ENCODE results near the gene PJA2.
"Not testable (repeated sequence)": the region's sequence is repeated elsewhere in the genome, so short reads cannot be mapped to it uniquely, and the experiment has no call there.

The PJA2 gene

DNA sequence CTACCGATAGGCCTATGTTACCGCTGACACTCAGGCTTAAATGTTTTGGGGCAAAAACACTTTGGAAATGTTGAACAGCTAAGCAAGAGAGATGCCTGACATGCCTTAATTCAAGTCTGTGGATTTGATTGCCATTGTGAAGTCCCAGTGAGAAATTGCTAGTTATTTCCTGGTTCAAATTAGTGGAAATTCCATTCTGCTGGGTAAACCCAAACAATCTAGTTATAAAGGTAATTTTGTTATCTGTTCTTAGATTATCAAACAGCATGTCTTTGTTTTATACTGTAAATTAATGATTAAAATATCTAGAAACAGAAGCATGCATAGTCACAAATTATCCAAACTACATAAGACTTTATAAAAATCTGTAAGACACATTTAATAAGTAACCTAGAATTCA is 96.6 kb downstream of the PJA2 start:
- FAIRE-seq (no peak), DNase-seq (ENCODE audit: insufficient read length, low spot score) (no peak)

GRCh38 chr5:109312695-109313094 is 97.1 kb downstream of the PJA2 start:
- FAIRE-seq (no peak), DNase-seq (ENCODE audit: insufficient read length, low spot score) (no peak)

DNA sequence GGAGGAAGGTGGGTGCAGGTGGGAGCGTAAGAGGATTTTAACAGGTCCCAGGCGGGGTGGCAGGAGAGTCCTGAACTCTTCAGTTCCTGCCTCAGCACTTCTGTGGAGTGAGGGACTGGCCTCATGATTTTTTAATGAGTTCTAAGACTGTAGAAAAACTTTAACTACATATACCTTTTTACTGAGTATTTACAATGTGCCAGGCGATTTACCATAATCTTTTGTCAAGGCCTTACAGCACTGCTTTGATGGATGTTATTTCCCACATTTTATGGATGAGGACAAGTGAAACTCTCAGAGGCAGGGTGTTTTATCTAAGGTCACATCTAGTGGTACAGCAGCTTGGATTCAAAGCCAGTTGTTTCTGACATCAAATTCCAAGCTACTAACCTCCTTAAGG is 99.5 kb downstream of the PJA2 start:
- DNase-seq (ENCODE audit: insufficient read length, low spot score) (no peak), FAIRE-seq (no peak)

GRCh38 chr5:109309326-109310063 is 100.3 kb downstream of the PJA2 start:
- FAIRE-seq (no peak), DNase-seq (ENCODE audit: insufficient read length, low spot score) (no peak)

DNA sequence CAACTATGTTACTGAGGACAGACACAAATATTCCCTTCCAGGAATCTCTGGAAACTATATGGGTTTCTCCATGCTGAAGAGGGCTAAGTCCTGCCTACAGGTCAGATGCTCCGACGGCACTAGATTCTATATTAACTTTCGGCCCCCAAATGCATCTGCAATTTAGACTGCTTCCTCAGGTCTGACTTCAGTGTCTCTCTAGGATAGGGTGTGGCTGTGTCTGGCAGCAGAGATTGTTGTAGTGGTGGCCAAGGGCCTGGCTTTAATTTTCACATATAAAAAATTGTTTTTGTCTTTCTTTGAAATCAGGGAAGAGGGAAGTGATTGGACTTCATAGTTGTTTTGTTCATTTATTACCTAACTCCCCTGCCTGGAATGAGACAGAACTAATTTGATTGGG is 101.8 kb downstream of the PJA2 start:
- DNase-seq (ENCODE audit: insufficient read length, low spot score), result no peak
- FAIRE-seq, result no peak

DNA sequence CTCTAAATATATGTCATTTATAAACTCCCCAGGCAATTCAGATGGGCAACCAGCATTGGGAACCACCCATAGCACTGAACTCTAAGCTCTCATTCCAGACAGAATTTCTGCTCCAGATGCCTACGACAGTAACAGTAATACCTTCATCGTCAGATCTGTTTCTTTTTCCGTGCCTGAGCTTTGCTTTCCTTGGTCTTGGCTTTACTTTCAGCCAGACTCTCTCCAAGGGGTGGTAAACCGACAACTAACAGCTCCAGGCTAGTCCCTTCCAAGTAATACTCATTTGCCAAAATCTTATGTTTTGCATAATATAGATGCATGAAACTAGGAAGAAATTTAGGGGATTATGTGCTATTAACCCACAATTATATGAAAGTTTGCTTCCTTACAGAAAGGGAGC is 102.3 kb downstream of the PJA2 start:
- DNase-seq (ENCODE audit: insufficient read length, low spot score), result no peak
- no peak for FAIRE-seq

DNA sequence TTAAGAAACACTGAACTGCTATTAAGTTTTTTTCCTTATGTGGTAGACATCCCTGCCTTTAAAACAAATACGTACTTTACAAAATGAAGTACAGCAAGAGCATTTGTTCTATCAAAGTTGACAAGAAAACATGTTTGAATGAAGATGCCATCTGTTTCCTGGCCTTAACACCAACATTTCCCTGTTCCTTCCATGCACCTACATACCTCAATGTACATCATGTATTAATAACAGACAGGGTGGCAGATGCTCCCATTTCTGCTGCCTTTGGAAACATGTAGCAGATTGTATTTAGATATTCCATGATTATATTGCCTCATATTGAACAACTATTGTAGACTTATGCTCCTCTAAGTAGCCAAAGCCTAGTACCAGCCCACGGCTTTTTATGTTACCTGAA is 104.4 kb downstream of the PJA2 start:
- DNase-seq (ENCODE audit: insufficient read length, low spot score) (no peak), FAIRE-seq (no peak)

GRCh38 chr5:109304309-109304708 is 105.5 kb downstream of the PJA2 start:
- FAIRE-seq (no peak), DNase-seq (ENCODE audit: insufficient read length, low spot score) (no peak)

GRCh38 chr5:109300367-109300766 is 109.4 kb downstream of the PJA2 start:
- no peak for DNase-seq (ENCODE audit: insufficient read length, low spot score)
- FAIRE-seq, result no peak

DNA sequence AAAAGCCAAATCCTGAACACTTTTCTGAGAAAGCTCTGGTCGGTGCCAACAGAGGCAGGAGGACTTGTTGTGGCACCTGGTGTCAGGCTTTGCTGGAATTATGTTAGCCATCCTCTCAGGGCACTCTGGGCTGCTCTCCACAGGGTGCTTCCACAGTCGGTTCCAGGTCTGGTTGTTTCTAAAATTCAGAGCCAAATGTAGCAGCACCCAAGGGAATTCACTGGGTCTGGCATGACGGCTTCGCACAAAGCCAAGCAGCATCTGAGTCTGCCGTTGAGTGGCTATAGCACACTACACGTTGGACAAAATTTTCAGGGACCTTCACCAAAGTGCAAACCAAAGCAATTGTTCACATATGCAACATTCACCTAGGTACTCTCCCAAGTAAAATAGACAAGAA is 110.2 kb downstream of the PJA2 start:
- FAIRE-seq, result no peak
- DNase-seq (ENCODE audit: insufficient read length, low spot score), result no peak

DNA sequence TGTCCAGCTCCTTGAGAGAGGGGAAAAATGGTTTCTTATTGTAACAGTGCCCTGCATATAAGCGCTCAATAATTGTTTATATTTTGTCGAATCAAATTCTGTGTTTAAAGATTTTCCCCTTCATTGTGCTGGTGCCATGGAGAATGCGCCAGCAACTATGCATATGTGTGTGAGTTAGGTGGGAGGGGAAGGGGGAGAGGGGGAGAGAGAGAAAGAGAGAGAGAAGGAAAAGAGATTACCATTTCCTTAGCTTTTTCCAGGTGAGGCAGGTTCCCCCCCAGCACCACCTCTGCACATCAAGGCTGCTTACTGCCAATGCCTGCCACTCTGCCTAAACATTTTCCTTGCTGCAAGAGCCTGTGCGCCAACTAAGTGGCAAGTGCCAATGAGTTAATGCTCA is 111.0 kb downstream of the PJA2 start:
- DNase-seq (ENCODE audit: insufficient read length, low spot score) (no peak), FAIRE-seq (no peak)

- DNase-seq (ENCODE audit: insufficient read length, low spot score), result no peak
- FAIRE-seq, result no peak
Measured at GRCh38 chr5:109297900-109298299, 111.9 kb downstream of the PJA2 start.

GRCh38 chr5:109291090-109291489 is 118.7 kb downstream of the PJA2 start:
- no peak for DNase-seq (ENCODE audit: insufficient read length, low spot score)
- no peak for FAIRE-seq

- FAIRE-seq (no peak), DNase-seq (ENCODE audit: insufficient read length, low spot score) (no peak)
Measured at GRCh38 chr5:109290231-109290630, 119.5 kb downstream of the PJA2 start.

- DNase-seq (ENCODE audit: insufficient read length, low spot score); FAIRE-seq: not testable (repeated sequence)
Measured at GRCh38 chr5:109286628-109287027, 123.1 kb downstream of the PJA2 start.
